ENCODE data around the gene C12orf42.

C12orf42 gene

GRCh38 chr12:103423516-103423910 is 72.3 kb downstream of the C12orf42 start:
- no peak for DNase-seq

- no peak for DNase-seq
These were observed 72.8 kb downstream of the C12orf42 start for GRCh38 chr12:103422746-103423515.

GRCh38 chr12:103422328-103422727 is 73.4 kb downstream of the C12orf42 start:
- no peak for DNase-seq

- no peak for DNase-seq
These were observed 74.4 kb downstream of the C12orf42 start for GRCh38 chr12:103421402-103421801.

GRCh38 chr12:103415681-103416080 is 80.1 kb downstream of the C12orf42 start:
- no peak for DNase-seq

GRCh38 chr12:103401421-103401820 is 94.3 kb downstream of the C12orf42 start:
- DNase-seq: no peak

GRCh38 chr12:103399986-103400385 is 95.8 kb downstream of the C12orf42 start:
- DNase-seq: no peak

GRCh38 chr12:103397536-103397935 is 98.2 kb downstream of the C12orf42 start:
- DNase-seq: no peak

GRCh38 chr12:103392722-103393121 is 103.0 kb downstream of the C12orf42 start:
- DNase-seq: no peak

GRCh38 chr12:103391103-103391502 is 104.7 kb downstream of the C12orf42 start:
- no peak for DNase-seq

- no peak for DNase-seq
These were observed 108.4 kb downstream of the C12orf42 start for GRCh38 chr12:103387385-103387784.

GRCh38 chr12:103386451-103386850 is 109.3 kb downstream of the C12orf42 start:
- DNase-seq: no peak

- no peak for DNase-seq
These were observed 112.9 kb downstream of the C12orf42 start for GRCh38 chr12:103382736-103383346.

GRCh38 chr12:103382119-103382518 is 113.6 kb downstream of the C12orf42 start:
- DNase-seq: no peak

- DNase-seq: no peak
These were observed 116.1 kb downstream of the C12orf42 start for GRCh38 chr12:103379670-103380069.

- DNase-seq: no peak
These were observed 122.7 kb downstream of the C12orf42 start for GRCh38 chr12:103373088-103373523.

- no peak for DNase-seq
These were observed 125.8 kb downstream of the C12orf42 start for GRCh38 chr12:103369929-103370328.

- DNase-seq: no peak
These were observed 127.6 kb downstream of the C12orf42 start for GRCh38 chr12:103368167-103368566.

- DNase-seq: no peak
These were observed 141.4 kb downstream of the C12orf42 start for GRCh38 chr12:103354403-103354802.

- no peak for DNase-seq
These were observed 141.9 kb downstream of the C12orf42 start for GRCh38 chr12:103353913-103354312.

- DNase-seq: no peak
These were observed 145.7 kb downstream of the C12orf42 start for GRCh38 chr12:103350116-103350515.

- no peak for DNase-seq
These were observed 146.8 kb downstream of the C12orf42 start for GRCh38 chr12:103348935-103349334.

- DNase-seq: no peak
These were observed 158.8 kb downstream of the C12orf42 start for GRCh38 chr12:103336940-103337339.

- DNase-seq: no peak
These were observed 161.3 kb downstream of the C12orf42 start for GRCh38 chr12:103334466-103334865.

GRCh38 chr12:103333676-103334075 is 162.1 kb downstream of the C12orf42 start:
- no peak for DNase-seq
